Erythroblast (primary cell): ENCODE measurements around the gene FLT4.

ENCODE experiments used
- GATA1 ChIP-seq: IDR thresholded peaks from 2 replicates; pipeline ENCODE4 v1.6.1; 2011; ENCODE audit warnings: low read depth, mild to moderate bottlenecking, control low read depth, low read length, moderate library complexity
- POLR2A ChIP-seq: IDR thresholded peaks from 2 replicates; pipeline ENCODE4 v1.6.1; 2011; ENCODE audit warnings: mild to moderate bottlenecking, low read length

DNA sequence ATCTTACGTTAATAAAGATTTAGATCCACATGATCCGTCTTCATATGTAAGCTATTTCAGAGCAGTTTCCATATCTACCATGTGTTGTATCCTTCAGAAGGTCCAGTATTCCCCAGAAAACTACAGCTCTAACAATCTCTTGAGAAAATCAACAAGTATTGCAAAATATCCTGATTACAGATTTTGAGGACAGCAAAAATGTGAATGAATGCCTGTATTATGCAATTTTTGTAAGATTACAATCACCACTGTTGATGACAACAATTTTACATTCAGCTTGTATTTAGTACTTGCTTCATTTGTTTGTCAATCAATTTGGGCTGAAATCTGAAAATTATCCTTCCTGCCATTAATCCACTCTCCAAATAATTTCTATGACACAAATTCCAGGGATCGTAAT, 43.0 kb upstream of the FLT4 start:
- TF ChIP-seq POLR2A: no peak
- TF ChIP-seq GATA1: no peak
